Mammary epithelial cell (primary cell): ENCODE results near the gene TNN.

Experiments used
- EZH2 ChIP-seq: IDR thresholded peaks from 2 replicates; pipeline ENCODE4 v1.6.1; 2012; ENCODE audit warnings: low read length, inconsistent platforms, borderline replicate concordance
- TF ChIP-seq, protein P1 (sequence below), 2 donors: IDR thresholded peaks in 1 of 2; conservative IDR thresholded peaks in 1 of 2; 2 replicates each; pipeline ENCODE4 v1.5.1; 2011 to 2012; ENCODE audit warnings: inconsistent platforms in 2 of 2, low read length in 2 of 2, mild to moderate bottlenecking in 2 of 2, control low read depth in 1 of 2, low read depth in 1 of 2; ENCODE audit not compliant: insufficient read depth in 1 of 2; ENCODE audit errors: extremely low read depth in 1 of 2

GRCh38 chr1:175024773-175025172 lies 42.9 kb upstream of the TNN start:
- TF ChIP-seq, protein P1, sequence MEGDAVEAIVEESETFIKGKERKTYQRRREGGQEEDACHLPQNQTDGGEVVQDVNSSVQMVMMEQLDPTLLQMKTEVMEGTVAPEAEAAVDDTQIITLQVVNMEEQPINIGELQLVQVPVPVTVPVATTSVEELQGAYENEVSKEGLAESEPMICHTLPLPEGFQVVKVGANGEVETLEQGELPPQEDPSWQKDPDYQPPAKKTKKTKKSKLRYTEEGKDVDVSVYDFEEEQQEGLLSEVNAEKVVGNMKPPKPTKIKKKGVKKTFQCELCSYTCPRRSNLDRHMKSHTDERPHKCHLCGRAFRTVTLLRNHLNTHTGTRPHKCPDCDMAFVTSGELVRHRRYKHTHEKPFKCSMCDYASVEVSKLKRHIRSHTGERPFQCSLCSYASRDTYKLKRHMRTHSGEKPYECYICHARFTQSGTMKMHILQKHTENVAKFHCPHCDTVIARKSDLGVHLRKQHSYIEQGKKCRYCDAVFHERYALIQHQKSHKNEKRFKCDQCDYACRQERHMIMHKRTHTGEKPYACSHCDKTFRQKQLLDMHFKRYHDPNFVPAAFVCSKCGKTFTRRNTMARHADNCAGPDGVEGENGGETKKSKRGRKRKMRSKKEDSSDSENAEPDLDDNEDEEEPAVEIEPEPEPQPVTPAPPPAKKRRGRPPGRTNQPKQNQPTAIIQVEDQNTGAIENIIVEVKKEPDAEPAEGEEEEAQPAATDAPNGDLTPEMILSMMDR (conservative IDR thresholded peaks at IDR 0.05 in 1 of 2, IDR thresholded peaks at IDR 0.05 in 1 of 2; ENCODE audit: extremely low read depth in 1 of 2, insufficient read depth in 1 of 2, low read depth in 1 of 2, low read length in 2 of 2), result no peak
- TF ChIP-seq EZH2, result no peak
